Measurements from ENCODE around the gene ARRDC1.

- TF ChIP-seq POLR2A (IDR thresholded peaks at IDR 0.05) (no peak), CTCF (IDR thresholded peaks at IDR 0.05) (no peak)
Measured at GRCh38 chr9:137581361-137582285, 23.9 kb upstream of the ARRDC1 start.
